Stimulated activated CD4-positive, alpha-beta T cell treated with anti-CD3 and anti-CD28 coated beads, TNF-alpha, amount 100 ng/mL, for 24 hours (primary cell): ENCODE measurements around the gene DPYSL3.
"Not testable (repeated sequence)": the region's sequence is repeated elsewhere in the genome, so short reads cannot be mapped to it uniquely, and the experiment has no call there.

ENCODE experiments used
- DNase-seq, 3 experiments: peaks; one replicate each; pipeline ENCODE4 v3.0.0-alpha.2; 2020; ENCODE audit warnings: low read depth in 3 of 3

Gene DPYSL3

DNA sequence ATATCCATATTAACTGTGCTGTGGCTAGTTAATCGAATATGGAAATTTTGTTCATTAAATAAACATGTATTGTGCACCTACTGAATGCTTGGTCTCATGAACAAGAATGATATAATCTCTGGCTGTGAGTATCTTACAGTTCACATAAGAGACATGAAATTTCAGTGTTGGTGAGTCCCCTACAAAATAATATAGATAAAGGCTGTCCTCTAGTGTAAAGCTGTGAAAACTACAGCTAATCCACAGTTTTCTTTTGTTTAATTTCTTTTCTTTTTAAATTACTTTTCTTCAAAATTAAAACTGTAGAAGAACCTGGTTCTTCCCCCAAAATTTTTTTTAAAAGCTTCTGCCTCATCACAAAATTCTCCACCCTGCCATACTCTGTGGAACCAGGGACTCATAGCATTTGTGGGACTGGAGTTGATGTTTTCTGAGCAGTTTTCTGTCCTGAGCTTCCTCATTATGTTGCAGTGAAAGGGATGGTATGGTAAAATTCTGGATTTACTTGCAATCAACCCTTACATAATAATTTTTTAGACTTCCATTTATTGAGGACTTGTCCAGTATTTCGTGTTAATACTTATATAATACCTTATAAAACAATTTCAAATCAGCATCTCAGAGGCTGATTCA is 140.0 kb downstream of the DPYSL3 start:
- no peak for DNase-seq

- not testable (repeated sequence) for DNase-seq
Observed at GRCh38 chr5:147367381-147367780, 142.5 kb downstream of the DPYSL3 start.

GRCh38 chr5:147361441-147362175 is 148.3 kb downstream of the DPYSL3 start:
- DNase-seq: no peak

DNA sequence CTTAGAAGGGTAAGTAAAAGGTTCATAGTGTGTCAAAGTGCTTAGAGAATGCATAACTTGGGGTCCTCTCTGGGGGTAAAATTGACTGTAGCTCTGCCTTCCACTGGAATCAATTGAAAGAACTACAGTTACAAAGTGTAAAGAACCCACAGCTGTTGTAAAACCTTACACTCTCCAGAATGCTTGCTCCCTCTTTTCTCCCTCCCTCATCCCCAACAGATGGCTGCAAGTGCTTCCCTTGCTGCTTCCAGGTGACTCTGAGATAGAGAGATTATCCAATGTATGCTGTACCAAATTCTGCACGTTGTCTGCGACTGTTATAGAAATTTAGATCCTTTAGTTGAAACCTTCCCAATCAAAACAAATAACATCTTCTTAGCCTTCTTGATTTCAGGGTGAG is 149.1 kb downstream of the DPYSL3 start:
- no peak for DNase-seq

DNA sequence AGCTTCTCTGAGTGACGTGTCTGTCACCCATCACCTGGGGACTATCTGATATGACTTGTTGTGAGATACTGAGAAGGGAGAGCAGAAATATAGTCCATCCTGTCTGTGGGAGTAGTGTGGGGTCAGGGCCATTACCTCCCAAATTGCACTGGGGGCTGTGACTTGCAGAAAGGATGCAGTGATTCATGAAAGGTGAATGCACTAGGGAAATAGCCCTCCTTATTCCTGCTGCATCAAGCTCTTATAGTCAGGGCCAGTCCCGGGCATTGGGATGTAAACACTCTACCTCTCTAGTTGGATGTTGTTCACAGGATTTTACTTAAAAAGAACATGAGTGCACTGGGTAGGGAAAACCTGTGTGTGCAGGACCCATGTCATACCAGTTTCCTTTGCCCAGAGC is 150.3 kb downstream of the DPYSL3 start:
- no peak for DNase-seq

- no peak for DNase-seq
Observed at GRCh38 chr5:147359101-147359500, 150.8 kb downstream of the DPYSL3 start.

- no peak for DNase-seq
Observed at GRCh38 chr5:147349241-147349640, 160.6 kb downstream of the DPYSL3 start.

GRCh38 chr5:147348451-147348850 is 161.4 kb downstream of the DPYSL3 start:
- DNase-seq: no peak

- DNase-seq: no peak
Observed at GRCh38 chr5:147348046-147348445, 161.8 kb downstream of the DPYSL3 start.

GRCh38 chr5:147346006-147346561 is 163.8 kb downstream of the DPYSL3 start:
- no peak for DNase-seq

DNA sequence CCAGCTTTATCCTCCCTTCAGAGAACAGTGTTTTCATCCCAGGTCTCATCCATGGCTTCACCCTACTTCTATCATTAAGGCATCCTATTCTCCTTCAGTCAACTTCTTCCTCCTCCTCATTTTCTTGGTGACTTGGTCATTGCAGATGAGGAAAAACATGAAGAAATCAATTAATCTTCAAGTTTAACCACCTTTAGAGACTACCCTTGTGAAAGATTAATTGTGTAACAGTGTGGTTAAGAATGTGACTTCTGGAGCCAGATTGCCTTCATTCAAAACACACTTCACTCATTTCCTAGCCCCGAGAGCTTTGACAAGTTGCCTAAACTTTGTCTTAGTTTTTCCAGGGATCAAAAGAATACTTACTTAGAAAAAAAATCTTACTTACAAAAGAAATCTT is 165.0 kb downstream of the DPYSL3 start:
- DNase-seq: no peak

GRCh38 chr5:147341345-147341744 is 168.5 kb downstream of the DPYSL3 start:
- DNase-seq: no peak

GRCh38 chr5:147340941-147341340 is 168.9 kb downstream of the DPYSL3 start:
- DNase-seq: no peak
